ENCODE results near the gene FEZ2.

The FEZ2 gene

GRCh38 chr2:36553683-36554082 is 44.3 kb downstream of the FEZ2 start:
- H3K79me2 ChIP-seq (ENCODE audit: insufficient read depth, low read depth), result no peaks in the 10 kb centered on the region
- no peaks in the 10 kb centered on the region for H4K20me1 ChIP-seq (ENCODE audit: insufficient read depth)
- no peak overlapping the region for H3K4me3 ChIP-seq (IDR thresholded peaks at IDR 0.05; ENCODE audit: insufficient read depth, low read depth, low read length)
- no peaks in the 10 kb centered on the region for H3K4me1 ChIP-seq (ENCODE audit: low read depth, poor library complexity, severe bottlenecking)
- H3K27ac ChIP-seq, result no peak overlapping the region
- H3K4me2 ChIP-seq, result no peak overlapping the region
- TF ChIP-seq CTCF (conservative IDR thresholded peaks at IDR 0.05; ENCODE audit: low read depth, low read length), result no peak
- no peak overlapping the region for H3K9ac ChIP-seq
- H3K36me3 ChIP-seq (ENCODE audit: insufficient read depth), result 0 out of 2 replicates have a peak, but pooled peaks cover 3% of the 10 kb centered on the region
- H2AFZ ChIP-seq (ENCODE audit: low read depth), result no peak overlapping the region
- H3K27me3 ChIP-seq (ENCODE audit: insufficient read depth, low read depth), result no peaks in the 10 kb centered on the region

- no peak for TF ChIP-seq CTCF (conservative IDR thresholded peaks at IDR 0.05; ENCODE audit: low read depth, low read length)
- peaks cover 6% of the 10 kb centered on the region; the same call in 1 of the 2 replicates for H3K36me3 ChIP-seq (ENCODE audit: insufficient read depth)
Measured at GRCh38 chr2:36550006-36550405, 48.0 kb downstream of the FEZ2 start.

GRCh38 chr2:36549165-36549574 is 48.8 kb downstream of the FEZ2 start:
- Histone ChIP-seq H3K36me3 (ENCODE audit: insufficient read depth) (peaks cover 6% of the 10 kb centered on the region; the same call in 1 of the 2 replicates), H3K79me2 (ENCODE audit: insufficient read depth, low read depth) (no peaks in the 10 kb centered on the region), H3K27ac (no peak overlapping the region), H3K4me3 (IDR thresholded peaks at IDR 0.05; ENCODE audit: insufficient read depth, low read depth, low read length) (no peak overlapping the region), H3K4me1 (ENCODE audit: low read depth, poor library complexity, severe bottlenecking) (no peaks in the 10 kb centered on the region), H3K27me3 (ENCODE audit: insufficient read depth, low read depth) (no peaks in the 10 kb centered on the region), H3K4me2 (no peak overlapping the region), H2AFZ (ENCODE audit: low read depth) (no peak overlapping the region), H3K9ac (no peak overlapping the region), H4K20me1 (ENCODE audit: insufficient read depth) (no peaks in the 10 kb centered on the region)
- TF ChIP-seq CTCF (conservative IDR thresholded peaks at IDR 0.05; ENCODE audit: low read depth, low read length), result no peak

More at GRCh38 chr2:36550006-36550405, 48.0 kb downstream of the FEZ2 start:
- Histone ChIP-seq H3K4me1 (ENCODE audit: low read depth, poor library complexity, severe bottlenecking) (no peaks in the 10 kb centered on the region), H2AFZ (ENCODE audit: low read depth) (no peak overlapping the region), H3K27me3 (ENCODE audit: insufficient read depth, low read depth) (no peaks in the 10 kb centered on the region), H3K79me2 (ENCODE audit: insufficient read depth, low read depth) (no peaks in the 10 kb centered on the region), H3K9ac (no peak overlapping the region), H4K20me1 (ENCODE audit: insufficient read depth) (no peaks in the 10 kb centered on the region), H3K27ac (no peak overlapping the region), H3K4me3 (IDR thresholded peaks at IDR 0.05; ENCODE audit: insufficient read depth, low read depth, low read length) (no peak overlapping the region), H3K4me2 (no peak overlapping the region)

- no peak overlapping the region for H3K4me3 ChIP-seq (IDR thresholded peaks at IDR 0.05; ENCODE audit: insufficient read depth, low read depth, low read length)
- no peak overlapping the region for H3K27ac ChIP-seq
- no peak overlapping the region for H3K4me2 ChIP-seq
- H3K4me1 ChIP-seq (ENCODE audit: low read depth, poor library complexity, severe bottlenecking), result no peaks in the 10 kb centered on the region
- TF ChIP-seq CTCF (conservative IDR thresholded peaks at IDR 0.05; ENCODE audit: low read depth, low read length), result no peak
- H2AFZ ChIP-seq (ENCODE audit: low read depth), result no peak overlapping the region
- no peaks in the 10 kb centered on the region for H4K20me1 ChIP-seq (ENCODE audit: insufficient read depth)
- no peaks in the 10 kb centered on the region for H3K27me3 ChIP-seq (ENCODE audit: insufficient read depth, low read depth)
- H3K9ac ChIP-seq, result no peak overlapping the region
- no peaks in the 10 kb centered on the region for H3K79me2 ChIP-seq (ENCODE audit: insufficient read depth, low read depth)
- H3K36me3 ChIP-seq (ENCODE audit: insufficient read depth), result peaks cover 6% of the 10 kb centered on the region; the same call in 1 of the 2 replicates
Measured at GRCh38 chr2:36547906-36548305, 50.1 kb downstream of the FEZ2 start.
